B cell (primary cell): ENCODE results near the gene CCND2.

Experiments
- EZH2 ChIP-seq: IDR thresholded peaks from 2 replicates; pipeline ENCODE4 v1.6.1; 2012; ENCODE audit warnings: borderline replicate concordance, low read depth, mild to moderate bottlenecking, moderate library complexity, low read length; ENCODE audit not compliant: insufficient read depth, poor library complexity, severe bottlenecking
- TF ChIP-seq, protein P1 (sequence below): fragments of 200-600 bp; IDR thresholded peaks from one replicate; pipeline ENCODE4 v1.8.0; 2022; ENCODE audit warnings: antibody characterized with exemption, mild to moderate bottlenecking

DNA sequence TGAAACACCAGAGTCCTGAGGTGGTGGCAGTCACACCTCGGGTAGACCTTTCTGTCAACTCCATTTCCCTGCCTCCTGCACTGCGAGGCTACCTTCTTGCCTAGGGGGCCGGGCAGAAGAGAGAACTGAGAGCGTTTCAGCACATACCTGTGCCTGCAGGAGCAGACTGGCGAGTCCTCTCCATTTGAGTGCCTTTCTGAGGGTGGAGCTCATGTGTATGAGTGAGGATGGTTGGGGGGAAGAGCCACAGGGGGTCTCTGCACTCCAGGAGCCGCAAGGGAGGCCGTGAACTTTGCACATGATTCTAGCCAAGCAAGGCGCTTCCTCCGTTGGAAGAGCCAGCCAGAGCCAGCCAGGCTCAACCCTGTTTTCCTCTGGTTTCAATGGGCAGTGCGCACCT lies 31.0 kb upstream of the CCND2 start:
- TF ChIP-seq, protein P1, sequence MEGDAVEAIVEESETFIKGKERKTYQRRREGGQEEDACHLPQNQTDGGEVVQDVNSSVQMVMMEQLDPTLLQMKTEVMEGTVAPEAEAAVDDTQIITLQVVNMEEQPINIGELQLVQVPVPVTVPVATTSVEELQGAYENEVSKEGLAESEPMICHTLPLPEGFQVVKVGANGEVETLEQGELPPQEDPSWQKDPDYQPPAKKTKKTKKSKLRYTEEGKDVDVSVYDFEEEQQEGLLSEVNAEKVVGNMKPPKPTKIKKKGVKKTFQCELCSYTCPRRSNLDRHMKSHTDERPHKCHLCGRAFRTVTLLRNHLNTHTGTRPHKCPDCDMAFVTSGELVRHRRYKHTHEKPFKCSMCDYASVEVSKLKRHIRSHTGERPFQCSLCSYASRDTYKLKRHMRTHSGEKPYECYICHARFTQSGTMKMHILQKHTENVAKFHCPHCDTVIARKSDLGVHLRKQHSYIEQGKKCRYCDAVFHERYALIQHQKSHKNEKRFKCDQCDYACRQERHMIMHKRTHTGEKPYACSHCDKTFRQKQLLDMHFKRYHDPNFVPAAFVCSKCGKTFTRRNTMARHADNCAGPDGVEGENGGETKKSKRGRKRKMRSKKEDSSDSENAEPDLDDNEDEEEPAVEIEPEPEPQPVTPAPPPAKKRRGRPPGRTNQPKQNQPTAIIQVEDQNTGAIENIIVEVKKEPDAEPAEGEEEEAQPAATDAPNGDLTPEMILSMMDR = no peak
- no peak for TF ChIP-seq EZH2
